IMR-90 (cell line): Measurements from ENCODE around the gene TPSAB1. TPM values are rescaled to one million over a fixed set of nuclear protein-coding genes. Genes with fewer than 3 reads are reported as not detected.

Experiments used
- ATAC-seq: fragments of 200-7000 bp; cut with Tn5 transposase; 2 replicates; pipeline ENCODE4 v1.9.1; 2020; ENCODE audit warnings: low read depth, mild to moderate bottlenecking, moderate library complexity
- BruUV-seq: library from RNA; stranded (reverse); fragments of 400-500 nt; replicated peaks from 2 replicates; lab custom pipeline; 2021; lab: Mats Ljungman, UMichigan
- CTCF ChIA-PET: fragments of 300-600 bp; formaldehyde crosslinking; extraction: SDS; loops from one replicate; lab custom pipeline; 2021; ENCODE audit warnings: antibody characterized with exemption; lab: Yijun Ruan, JAX
- POLR2A ChIA-PET: fragments of 300-600 bp; sonication (Branson Sonifier 250); formaldehyde crosslinking; loops from one replicate; lab custom pipeline; 2022; ENCODE audit warnings: antibody characterized with exemption; ENCODE audit not compliant: unreplicated experiment; lab: Charles Lee
- DNase-seq: peaks from one replicate; pipeline ENCODE4 v3.0.0; 2013
- H2AFZ ChIP-seq: replicated peaks from 2 replicates; pipeline ENCODE3; 2013; ENCODE audit warnings: low read length, mild to moderate bottlenecking; ENCODE audit not compliant: poor library complexity
- H2AK5ac ChIP-seq: 2 replicates; pipeline ENCODE4 v1.6.1; 2013; ENCODE audit warnings: low read depth, low read length, inconsistent platforms
- H2AK9ac ChIP-seq: replicated peaks from 2 replicates; pipeline ENCODE3; 2013; ENCODE audit warnings: mild to moderate bottlenecking, low read depth, low read length, moderate library complexity; ENCODE audit not compliant: poor library complexity
- H2BK120ac ChIP-seq: 2 replicates; pipeline ENCODE4 v1.6.1; 2013; ENCODE audit warnings: low read depth, low read length, inconsistent platforms
- H2BK15ac ChIP-seq: 3 replicates; pipeline ENCODE4 v1.6.1; 2013; ENCODE audit warnings: low read depth, low read length, inconsistent platforms
- H2BK20ac ChIP-seq: 2 replicates; pipeline ENCODE4 v1.6.1; 2013; ENCODE audit warnings: low read depth, mild to moderate bottlenecking, inconsistent platforms, low read length, moderate library complexity
- H2BK5ac ChIP-seq: 2 replicates; pipeline ENCODE4 v1.6.1; 2013; ENCODE audit warnings: mild to moderate bottlenecking, low read depth, low read length, inconsistent platforms; ENCODE audit not compliant: poor library complexity, severe bottlenecking
- H3K14ac ChIP-seq: replicated peaks from 2 replicates; pipeline ENCODE4 v1.6.1; 2013; ENCODE audit warnings: low read depth, low read length, inconsistent platforms
- H3K18ac ChIP-seq: 2 replicates; pipeline ENCODE4 v1.6.1; 2013; ENCODE audit warnings: low read depth, low read length, control low read depth
- H3K23ac ChIP-seq: 2 replicates; pipeline ENCODE4 v1.6.1; 2013; ENCODE audit warnings: low read depth, low read length, inconsistent platforms
- H3K27ac ChIP-seq: 2 replicates; pipeline ENCODE4 v1.5.1; 2013; ENCODE audit warnings: mild to moderate bottlenecking, control low read depth, low read length; ENCODE audit not compliant: insufficient read depth
- H3K27me3 ChIP-seq: 2 replicates; pipeline ENCODE4 v1.6.1; 2013; ENCODE audit warnings: low read length; ENCODE audit not compliant: control insufficient read depth, insufficient read depth
- H3K36me3 ChIP-seq: 2 replicates; pipeline ENCODE4 v1.6.1; 2013; ENCODE audit warnings: low read length, mixed read lengths; ENCODE audit not compliant: control insufficient read depth, insufficient read depth
- H3K4ac ChIP-seq: 2 replicates; pipeline ENCODE4 v1.6.1; 2013; ENCODE audit warnings: low read depth, low read length, inconsistent platforms
- H3K4me1 ChIP-seq: 2 replicates; pipeline ENCODE4 v1.6.1; 2013; ENCODE audit warnings: low read length, mixed read lengths; ENCODE audit not compliant: control insufficient read depth, insufficient read depth
- H3K4me2 ChIP-seq: 2 replicates; pipeline ENCODE4 v1.6.1; 2013; ENCODE audit warnings: low read depth, mild to moderate bottlenecking, control low read depth, low read length, moderate library complexity
- H3K4me3 ChIP-seq: 2 replicates; pipeline ENCODE4 v1.5.1; 2013; ENCODE audit warnings: low read depth, mild to moderate bottlenecking, control low read depth, low read length, moderate library complexity; ENCODE audit not compliant: insufficient read depth
- H3K56ac ChIP-seq: 2 replicates; pipeline ENCODE4 v1.6.1; 2013; ENCODE audit warnings: low read length, inconsistent platforms; ENCODE audit not compliant: insufficient read depth; ENCODE audit errors: extremely low read depth
- H3K79me1 ChIP-seq, 2 experiments: 2 replicates each; pipeline ENCODE4 v1.6.1; 2013; ENCODE audit warnings: low read length in 2 of 2, inconsistent platforms in 1 of 2, low read depth in 1 of 2
- H3K9ac ChIP-seq: 2 replicates; pipeline ENCODE4 v1.6.1; 2013; ENCODE audit warnings: low read depth, low read length, control low read depth
- H3K9me1 ChIP-seq: 2 replicates; pipeline ENCODE4 v1.6.1; 2013; ENCODE audit warnings: low read length, inconsistent platforms; ENCODE audit not compliant: insufficient read depth
- H3K9me3 ChIP-seq: 2 replicates; pipeline ENCODE4 v1.6.1; 2013; ENCODE audit warnings: low read length; ENCODE audit not compliant: control insufficient read depth, insufficient read depth
- H4K20me1 ChIP-seq: 2 replicates; pipeline ENCODE4 v1.6.1; 2013; ENCODE audit warnings: low read length, inconsistent platforms; ENCODE audit not compliant: insufficient read depth
- H4K5ac ChIP-seq: 2 replicates; pipeline ENCODE4 v1.6.1; 2013; ENCODE audit warnings: mild to moderate bottlenecking, low read depth, low read length, control low read depth
- H4K8ac ChIP-seq, 2 experiments: 2 replicates each; pipeline ENCODE4 v1.6.1; 2013; ENCODE audit warnings: low read depth in 2 of 2, low read length in 2 of 2, control low read depth in 1 of 2, inconsistent platforms in 1 of 2
- H4K91ac ChIP-seq: 2 replicates; pipeline ENCODE4 v1.6.1; 2013; ENCODE audit warnings: low read depth, low read length, inconsistent platforms; ENCODE audit not compliant: insufficient read depth
- CEBPB ChIP-seq: IDR thresholded peaks from 2 replicates; pipeline ENCODE4 v1.6.1; 2012; ENCODE audit warnings: low read depth, low read length, improper control_type of control experiment
- MAZ ChIP-seq: IDR thresholded peaks from 2 replicates; pipeline ENCODE4 v1.6.1; 2012; ENCODE audit warnings: low read depth, mild to moderate bottlenecking, low read length, improper control_type of control experiment, moderate library complexity, borderline replicate concordance
- MXI1 ChIP-seq: IDR thresholded peaks from 2 replicates; pipeline ENCODE4 v1.6.1; 2012; ENCODE audit warnings: low read depth, mild to moderate bottlenecking, low read length, moderate library complexity, borderline replicate concordance
- WGBS, 2 experiments: methylation state at CpG; one replicate each; pipeline versions ENCODE4 v1.1.5 to v1.1.7; 2013; ENCODE audit warnings: missing lambda C conversion rate in 2 of 2; ENCODE audit not compliant: insufficient read length in 1 of 2; ENCODE audit errors: extremely low coverage in 2 of 2; 5-methylcytosine and 5-hydroxymethylcytosine counted together
- dilution Hi-C: fragments of 300-500 bp; cut with HindIII; formaldehyde crosslinking; loops from one replicate; pipeline ENCODE4 v1.14.3; 2018; ENCODE audit warnings: low sequenced_read_pairs; ENCODE audit not compliant: unreplicated experiment
- in situ Hi-C: fragments of 300-500 bp; cut with MboI; formaldehyde crosslinking; loops from 3 replicates; pipeline ENCODE4 v1.14.3; 2019; ENCODE audit warnings: low sequenced_read_pairs, inconsistent platforms, mixed read lengths
- intact Hi-C: fragments of 100-400 bp; cut with micrococcal nuclease; formaldehyde crosslinking; loops from 2 replicates; pipeline ENCODE4 v1.10.0; 2022
- polyA plus RNA-seq, 3 experiments: library from polyadenylated mRNA; depleted of rRNA; stranded (reverse); fragments of >200 nt; gene quantifications; 2 replicates each; pipeline ENCODE4 v1.2.3, GENCODE V29; 2012; ENCODE audit warnings: low replicate concordance in 1 of 3
- total RNA-seq: library from RNA; depleted of rRNA; stranded (reverse); fragments of >200 nt; gene quantifications from 2 replicates; pipeline ENCODE4 v1.2.3, GENCODE V29; 2012

Gene TPSAB1
- total and polyA plus RNA-seq, 2 of the 4 experiments (the other 2 are of a cell fraction) = not detected

GRCh38 chr16:1290063-1290501 is 49.6 kb downstream of the TPSAB1 start:
- Histone ChIP-seq H2BK20ac (no peak overlapping the region), H3K4me2 (no peak overlapping the region; the same call in 1 of the 2 replicates), H3K9me1 (no peaks in the 10 kb centered on the region), H3K18ac (no peak overlapping the region), H4K91ac (no peak overlapping the region), H2AK5ac (no peak overlapping the region), H3K4me3 (no peak overlapping the region), H2BK5ac (no peak overlapping the region), H4K20me1 (no peaks in the 10 kb centered on the region), H2BK15ac (no peak overlapping the region), H2AK9ac (no peak overlapping the region), H3K4ac (no peak overlapping the region), H2BK120ac (no peak overlapping the region), H3K23ac (no peak overlapping the region), H4K8ac (no peak overlapping the region), H3K27ac (no peak overlapping the region), H3K36me3 (no peaks in the 10 kb centered on the region), H3K9me3 (no peaks in the 10 kb centered on the region), H2AFZ (peak overlapping the region; percentile 21), H3K79me1 (no peaks in the 10 kb centered on the region), H3K27me3 (peaks cover 61% of the 10 kb centered on the region), H3K14ac (no peak overlapping the region), H4K5ac (no peak overlapping the region), H3K9ac (no peak overlapping the region), H3K4me1 (no peaks in the 10 kb centered on the region; the same call in 1 of the 2 replicates), H3K56ac (no peak overlapping the region)
- intact Hi-C loops (no loop called here), dilution Hi-C loops (no loop called here), in situ Hi-C loops (no loop called here)
- ATAC-seq (peak; percentile 43; the same call in 1 of the 2 replicates), DNase-seq (no peak)
- ChIA-PET CTCF (interaction anchor here (0.5 kb wide), 1 partner anchor 443 kb away, joined by 3 read pairs; no protein-coding TSS in a partner anchor), POLR2A (no interaction called here)
- TF ChIP-seq CEBPB (peak; percentile 59), MXI1 (no peak), MAZ (peak; percentile 13; the same call in 1 of the 2 replicates)
- 23% methylated on average over 8 of the region's 22 CpGs; no CpG with 5 or more reads in 1 of the 2 experiments for WGBS, 2 experiments
- BruUV-seq = no TSS peak
